Embryonic facial prominence (tissue), 1 donor: ENCODE measurements around the gene CCR5.

Experiments used
- DNase-seq: peaks from one replicate; pipeline ENCODE4 v3.0.0-alpha.2; 2016; ENCODE audit errors: extremely low spot score

CCR5 gene

DNA sequence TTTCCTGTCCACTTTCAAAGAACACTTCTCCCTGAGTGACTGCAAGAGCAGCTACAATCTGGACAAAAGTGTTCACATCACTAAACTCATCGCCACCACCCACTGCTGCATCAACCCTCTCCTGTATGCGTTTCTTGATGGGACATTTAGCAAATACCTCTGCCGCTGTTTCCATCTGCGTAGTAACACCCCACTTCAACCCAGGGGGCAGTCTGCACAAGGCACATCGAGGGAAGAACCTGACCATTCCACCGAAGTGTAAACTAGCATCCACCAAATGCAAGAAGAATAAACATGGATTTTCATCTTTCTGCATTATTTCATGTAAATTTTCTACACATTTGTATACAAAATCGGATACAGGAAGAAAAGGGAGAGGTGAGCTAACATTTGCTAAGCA is 38.1 kb downstream of the CCR5 start:
- DNase-seq = no peak

DNA sequence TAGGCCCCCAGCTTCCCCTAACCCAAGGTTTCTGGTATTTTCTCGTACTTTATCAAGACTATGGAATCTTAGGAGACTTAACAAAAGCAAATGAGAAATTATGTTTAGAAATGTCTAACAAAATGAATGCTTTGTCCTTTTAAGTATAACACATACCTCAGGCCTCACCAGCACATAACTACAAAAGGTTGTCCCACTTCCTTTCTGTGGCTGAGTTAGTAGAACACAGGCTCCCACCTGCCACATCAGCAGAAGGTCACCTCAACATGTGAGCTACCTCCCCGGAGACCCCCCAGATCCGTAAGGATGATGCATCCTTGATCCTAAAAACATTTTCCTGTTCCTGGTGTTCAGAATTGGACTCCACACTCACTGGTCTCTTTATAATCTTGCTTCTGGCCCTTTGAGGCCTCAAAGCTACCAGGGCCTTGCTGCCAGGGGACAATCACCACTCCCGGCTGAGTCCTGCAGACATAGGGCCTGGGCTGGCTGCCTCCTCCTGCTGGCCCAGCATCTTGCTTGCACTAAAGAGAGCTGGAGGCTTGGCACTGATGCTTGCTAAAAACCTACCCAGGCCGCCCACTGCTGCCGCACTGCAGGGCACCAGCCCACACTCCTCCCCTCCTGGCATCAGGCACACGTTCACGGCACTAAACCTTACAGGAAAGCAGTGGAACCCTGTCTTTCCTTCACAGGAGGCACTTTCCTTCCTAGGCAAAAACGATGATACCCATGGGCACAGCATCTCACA is 39.2 kb downstream of the CCR5 start:
- DNase-seq = no peak

DNA sequence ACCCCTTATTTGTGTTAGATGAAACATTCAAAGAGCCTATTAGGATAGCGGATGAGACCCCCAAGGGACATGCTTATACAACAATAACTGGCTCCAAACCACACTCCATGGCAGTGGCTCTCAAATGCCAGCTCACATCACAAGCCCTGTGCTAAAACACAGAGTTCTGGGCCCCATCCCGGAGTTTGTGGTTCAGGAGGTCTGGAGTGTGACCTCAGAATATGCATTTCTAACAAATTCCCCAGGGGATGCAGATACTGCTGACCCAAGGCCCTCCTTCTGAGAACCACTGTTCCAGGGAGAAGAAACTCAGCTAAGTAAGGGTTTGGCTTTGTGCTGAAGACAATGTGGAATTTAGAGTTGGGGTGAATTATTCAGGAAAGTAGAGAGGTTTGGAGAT is 39.9 kb downstream of the CCR5 start:
- no peak for DNase-seq

DNA sequence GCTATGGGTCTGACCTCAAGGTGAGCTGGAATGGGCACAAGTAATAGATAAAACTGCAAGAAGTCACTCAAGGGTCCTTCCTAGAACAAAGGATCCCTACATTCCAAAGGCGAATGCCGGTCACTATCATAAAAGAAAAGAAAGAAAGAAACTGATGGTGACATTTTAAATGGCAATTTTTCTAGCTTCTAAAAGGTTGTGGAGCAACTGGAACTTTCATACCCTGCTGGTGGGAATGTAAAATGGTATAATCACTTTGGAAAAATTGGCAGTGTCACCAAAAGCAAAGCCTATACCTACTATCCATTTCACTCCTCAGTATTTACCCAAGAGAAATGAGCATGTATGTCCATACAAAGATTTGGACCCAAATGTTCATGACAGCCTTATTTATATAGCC is 40.5 kb downstream of the CCR5 start:
- DNase-seq = no peak

DNA sequence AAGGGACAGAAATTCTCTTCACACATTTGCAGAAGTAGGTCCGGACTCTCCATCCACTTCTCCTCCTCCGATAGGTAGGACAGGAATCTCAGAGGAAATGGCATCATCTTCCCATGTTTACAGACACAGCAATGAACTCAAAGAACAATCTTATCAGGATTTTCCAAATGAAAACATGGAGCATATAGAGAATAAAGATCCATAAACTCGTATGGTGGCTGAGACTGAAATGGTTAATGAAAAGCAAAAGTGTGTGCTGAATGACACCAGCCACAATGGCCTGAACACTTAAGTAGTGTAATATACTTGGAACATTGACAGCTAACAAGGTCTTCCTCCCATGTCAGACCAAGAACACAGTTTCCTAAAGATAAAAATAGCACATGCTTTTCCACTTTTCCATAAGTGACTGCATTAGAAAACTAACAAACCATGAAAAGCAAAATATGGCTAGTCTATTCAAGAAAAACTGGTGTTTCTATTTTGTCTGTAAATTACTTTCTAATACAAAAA is 42.1 kb downstream of the CCR5 start:
- DNase-seq = no peak

DNA sequence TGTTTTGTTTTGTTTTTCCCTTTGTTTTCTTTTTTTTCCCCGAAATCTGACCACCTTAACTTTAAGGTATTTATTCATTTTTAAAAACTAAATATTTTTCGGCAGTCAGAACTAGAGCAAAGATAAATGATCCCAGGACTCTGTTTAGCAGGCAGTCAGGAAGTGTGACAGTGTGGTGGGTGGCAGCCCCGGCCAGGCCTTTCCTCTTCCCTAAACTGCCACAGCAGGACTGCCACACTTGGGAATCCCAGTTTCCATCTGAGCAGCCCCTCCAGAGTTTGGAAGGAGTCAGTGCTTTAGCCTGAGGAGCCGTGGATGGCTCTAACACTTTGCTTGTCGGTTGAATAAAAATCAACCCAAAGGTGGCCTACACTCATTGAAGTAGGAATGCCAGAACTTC is 43.2 kb downstream of the CCR5 start:
- DNase-seq = no peak

DNA sequence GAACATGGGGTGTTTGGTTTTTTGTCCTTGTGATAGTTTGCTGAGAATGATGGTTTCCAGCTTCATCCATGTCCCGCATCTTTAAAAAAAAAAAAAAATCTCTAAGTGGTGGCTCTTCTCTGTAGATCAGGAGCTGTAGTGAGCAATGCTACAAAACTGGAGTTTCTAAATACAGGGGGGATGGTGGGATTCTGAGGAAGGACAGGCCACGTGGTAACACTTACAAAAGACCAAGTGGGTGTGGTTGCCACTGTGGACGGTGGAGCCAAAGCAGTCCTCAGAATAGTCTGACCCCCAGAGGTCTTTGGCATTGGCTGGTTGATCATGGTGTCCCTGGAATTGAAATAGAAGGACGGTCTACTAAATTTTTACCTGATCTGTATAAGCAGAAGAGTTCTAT is 44.0 kb downstream of the CCR5 start:
- no peak for DNase-seq

DNA sequence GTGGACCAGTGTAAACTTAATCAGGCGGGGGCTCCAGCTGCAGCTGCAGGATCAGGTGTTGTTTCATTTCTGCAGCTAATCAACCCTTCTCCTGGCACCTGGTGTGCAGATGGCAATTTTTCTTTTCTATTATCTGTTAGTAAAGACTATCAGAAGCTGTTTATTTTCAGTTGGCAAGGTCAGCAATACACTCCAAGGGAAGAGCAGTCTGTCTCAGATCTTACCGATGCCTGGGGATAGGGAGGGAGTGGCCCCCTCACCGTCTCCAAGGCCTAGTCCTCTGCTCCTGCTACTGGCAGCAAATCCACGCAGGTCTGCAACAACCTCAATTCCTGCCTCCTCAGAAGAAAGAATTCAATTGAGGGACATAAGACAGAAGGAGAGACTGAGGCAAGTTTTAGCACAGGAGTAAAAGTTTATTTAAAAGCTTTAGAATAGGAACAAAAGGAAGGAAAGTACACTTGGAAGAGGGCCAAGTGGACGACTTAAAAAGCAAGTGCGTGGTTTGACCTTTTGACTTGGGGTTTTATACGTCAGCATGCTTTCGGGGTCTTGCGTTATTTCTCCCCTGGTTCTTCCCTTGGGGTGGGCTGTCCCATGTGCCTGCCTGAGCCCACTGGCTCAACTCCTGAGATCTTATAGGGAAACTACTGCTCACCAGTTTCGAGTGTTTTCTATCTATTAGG is 45.5 kb downstream of the CCR5 start:
- no peak for DNase-seq

DNA sequence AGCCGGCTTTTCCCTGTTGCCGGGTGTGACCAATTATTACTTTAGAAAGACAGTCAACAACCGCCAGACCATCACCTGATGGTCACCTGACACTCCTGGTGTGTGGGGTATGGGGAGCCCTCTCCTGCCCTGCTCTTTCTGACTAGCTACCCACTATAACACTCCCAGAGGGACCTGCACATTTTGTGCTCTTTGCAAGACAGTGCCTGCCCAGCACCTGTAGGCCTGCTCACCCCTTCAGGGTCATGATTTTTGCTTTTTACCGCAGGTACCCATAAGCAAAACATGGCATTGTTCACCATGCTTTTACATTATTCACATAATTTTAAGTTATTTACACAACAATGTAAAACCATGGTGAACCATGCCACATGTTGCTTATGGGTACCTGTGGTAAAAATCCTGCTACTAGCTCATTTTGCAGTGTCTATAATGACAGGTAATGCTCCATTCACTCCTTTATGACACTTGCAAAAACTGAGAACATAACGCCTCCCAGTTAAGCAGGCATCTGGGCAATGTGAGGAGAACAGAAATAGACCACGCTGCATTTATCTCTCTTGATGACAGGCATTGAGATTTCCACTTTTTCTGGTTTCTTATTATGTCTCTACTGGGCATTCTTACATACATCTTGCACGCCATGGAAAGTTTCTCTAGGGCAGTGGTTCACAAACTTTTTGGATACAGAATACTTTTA is 46.2 kb downstream of the CCR5 start:
- no peak for DNase-seq

DNA sequence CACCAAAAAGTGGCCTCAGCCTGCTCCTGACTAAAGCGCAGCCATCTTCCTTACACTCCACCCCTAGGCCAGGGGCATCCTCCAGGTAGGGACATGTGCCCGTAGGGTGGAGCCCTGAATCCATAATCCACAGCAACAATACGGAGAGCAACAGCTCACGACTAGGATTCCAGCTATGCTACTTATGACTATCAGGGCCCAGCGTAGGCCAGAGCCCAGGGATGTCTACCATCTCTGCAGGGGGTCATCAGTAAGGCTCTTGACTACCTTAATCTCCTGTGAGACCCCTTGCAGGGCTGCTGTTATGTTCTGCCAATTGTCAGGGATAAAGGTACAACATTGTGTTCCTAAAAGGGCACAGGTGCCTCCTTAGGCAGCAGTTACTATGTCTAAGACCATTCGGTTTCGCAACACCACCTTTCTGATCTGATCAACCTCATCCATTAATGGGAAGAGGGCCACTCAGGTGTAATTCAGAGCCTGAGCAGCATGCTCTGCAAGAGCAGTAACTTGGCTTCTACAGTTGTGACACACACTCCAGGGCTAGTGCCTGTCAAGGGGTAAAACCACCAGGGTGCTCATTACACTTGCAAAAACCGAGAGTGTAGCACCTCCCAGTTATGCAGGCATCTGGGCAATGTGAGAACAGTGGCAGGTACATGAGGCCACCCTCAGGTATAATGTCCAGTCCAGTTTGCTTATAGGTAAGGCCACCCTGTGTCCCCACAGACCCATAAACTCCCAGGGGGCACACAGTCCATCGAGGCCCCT is 47.3 kb downstream of the CCR5 start:
- no peak for DNase-seq

DNA sequence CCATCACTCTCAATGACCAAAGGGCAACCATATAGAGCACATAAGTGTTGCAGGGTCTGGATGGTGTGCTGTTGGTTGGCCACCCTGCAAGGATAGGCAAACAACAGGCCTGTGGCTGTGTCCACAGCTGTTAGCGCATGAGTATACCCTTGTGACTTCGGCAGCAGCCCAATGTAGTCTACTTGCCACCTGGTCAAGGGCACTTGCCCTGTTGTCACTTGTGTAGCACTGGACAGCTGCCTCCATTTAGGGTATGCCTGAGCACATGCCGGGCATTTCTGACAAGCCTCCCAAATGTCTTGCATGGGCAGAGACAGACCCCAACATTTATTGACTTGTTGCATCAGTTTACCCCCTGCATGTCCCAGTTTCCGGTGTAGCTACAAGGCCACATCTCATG is 49.1 kb downstream of the CCR5 start:
- DNase-seq = no peak

DNA sequence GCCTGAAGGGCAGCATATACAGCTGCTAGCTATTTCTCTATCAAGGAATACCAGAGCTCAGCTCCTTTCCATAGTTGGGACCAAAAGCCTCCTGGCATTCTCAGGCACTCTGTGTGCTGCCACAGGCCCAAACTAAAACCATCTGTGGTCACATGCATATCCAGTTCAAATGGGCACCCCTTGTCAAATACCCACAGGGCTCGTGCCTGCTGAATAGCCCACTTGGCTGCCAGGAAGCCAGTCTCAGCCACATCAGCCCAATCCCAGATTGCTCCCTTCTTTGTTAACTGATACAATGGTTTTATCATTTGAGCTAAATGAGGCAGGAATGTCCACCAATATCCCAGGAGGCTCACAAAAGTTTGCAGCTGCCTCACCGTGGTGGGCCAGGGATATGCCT is 50.2 kb downstream of the CCR5 start:
- no peak for DNase-seq

DNA sequence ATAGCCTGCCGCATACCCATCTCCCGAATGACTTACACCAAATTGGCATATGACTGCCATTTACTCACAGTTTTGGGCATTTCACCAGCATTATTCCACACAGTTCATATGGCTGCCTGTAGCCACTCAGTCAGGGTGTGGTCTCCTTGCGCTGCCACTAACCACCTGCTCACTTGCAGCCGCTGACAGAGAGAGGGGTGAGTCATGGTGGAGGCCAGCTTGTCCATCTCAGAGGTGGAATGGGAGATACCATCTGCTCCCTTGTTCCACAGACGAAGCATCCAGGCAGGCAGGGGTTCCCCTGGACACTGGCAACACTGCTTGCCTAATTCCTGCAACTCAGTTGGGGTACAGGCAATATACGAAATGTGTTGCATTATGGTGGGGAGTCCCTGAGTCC is 51.9 kb downstream of the CCR5 start:
- DNase-seq = no peak

DNA sequence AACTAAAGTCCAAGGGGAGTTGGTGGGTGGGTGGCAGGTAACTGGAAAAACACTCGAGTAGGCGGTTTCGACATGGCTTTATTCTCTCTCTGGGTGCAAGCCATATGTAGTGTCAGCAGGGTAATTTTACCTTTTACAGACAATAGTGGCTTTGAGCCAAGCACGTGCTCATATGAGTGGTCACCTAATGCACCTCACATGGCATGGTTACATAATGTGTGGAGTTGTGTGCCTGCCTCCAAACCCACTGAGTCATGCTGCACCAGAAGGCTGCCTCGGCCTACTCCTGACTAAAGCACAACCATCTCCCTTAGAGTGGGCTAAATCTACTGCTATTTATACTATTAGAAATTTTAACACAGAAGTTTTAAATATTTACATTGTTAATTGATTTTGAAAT is 52.8 kb downstream of the CCR5 start:
- no peak for DNase-seq
